Panc1 (cell line): Measurements from ENCODE around the gene MMP28.

Experiments used
- CTCF ChIP-seq: fragments of 450-650 bp; IDR thresholded peaks from 2 replicates; pipeline ENCODE4 v1.5.1; 2017; ENCODE audit warnings: mild to moderate bottlenecking
- POLR2AphosphoS5 ChIP-seq: IDR thresholded peaks from 2 replicates; pipeline ENCODE4 v1.6.1; 2012; ENCODE audit warnings: mild to moderate bottlenecking, low read depth, low read length, moderate library complexity
- REST ChIP-seq, 2 experiments: IDR thresholded peaks; 2 replicates each; pipeline ENCODE4 v1.6.1; 2011 to 2012; ENCODE audit warnings: low read depth in 2 of 2, control low read depth in 1 of 2, low read length in 1 of 2, mild to moderate bottlenecking in 1 of 2, moderate library complexity in 1 of 2; ENCODE audit not compliant: insufficient read depth in 1 of 2
- SIN3A ChIP-seq: IDR thresholded peaks from 2 replicates; pipeline ENCODE4 v1.6.1; 2012; ENCODE audit warnings: low read depth, mild to moderate bottlenecking, low read length, moderate library complexity, borderline replicate concordance; ENCODE audit not compliant: insufficient read depth
- TCF7L2 ChIP-seq: IDR thresholded peaks from 2 replicates; pipeline ENCODE4 v1.6.1; 2011; ENCODE audit warnings: mild to moderate bottlenecking, low read depth, low read length, inconsistent platforms

GRCh38 chr17:35728551-35728950 is 66.9 kb downstream of the MMP28 start:
- TF ChIP-seq CTCF (no peak), SIN3A (no peak), REST (IDR thresholded peaks at IDR 0.05; ENCODE audit: insufficient read depth in 1 of 2, low read depth in 2 of 2, low read length in 1 of 2) (no peak), POLR2AphosphoS5 (no peak), TCF7L2 (no peak)
